Parathyroid adenoma (tissue), 2 donors: ENCODE data around the gene MAGI2.

Experiments
- H2AFZ ChIP-seq: fragments of 300-600 bp; sonication (generic); one replicate; pipeline ENCODE4 v1.7.0; 2017; ENCODE audit warnings: antibody characterized with exemption, mild to moderate bottlenecking
- H3K27ac ChIP-seq: fragments of 300-600 bp; sonication (generic); one replicate; pipeline ENCODE4 v1.7.0; 2017
- H3K27me3 ChIP-seq: fragments of 300-600 bp; sonication (generic); one replicate; pipeline ENCODE4 v1.7.0; 2017; ENCODE audit warnings: low read length; ENCODE audit not compliant: control insufficient read depth, insufficient read depth
- H3K36me3 ChIP-seq: fragments of 300-600 bp; sonication (generic); one replicate; pipeline ENCODE4 v1.7.0; 2017; ENCODE audit warnings: low read length; ENCODE audit not compliant: control insufficient read depth, insufficient read depth
- H3K4me1 ChIP-seq: fragments of 300-600 bp; sonication (generic); one replicate; pipeline ENCODE4 v1.7.0; 2017; ENCODE audit warnings: control low read depth
- H3K4me2 ChIP-seq: fragments of 300-600 bp; sonication (generic); one replicate; pipeline ENCODE4 v1.7.0; 2017; ENCODE audit warnings: low read length
- H3K4me3 ChIP-seq: fragments of 300-600 bp; sonication (generic); one replicate; pipeline ENCODE4 v1.7.0; 2017; ENCODE audit warnings: low read depth, low read length
- H3K79me2 ChIP-seq: fragments of 300-600 bp; sonication (generic); one replicate; pipeline ENCODE4 v1.7.0; 2017; ENCODE audit warnings: control low read depth
- H3K9ac ChIP-seq: fragments of 300-600 bp; sonication (generic); one replicate; pipeline ENCODE4 v1.7.0; 2017; ENCODE audit warnings: mild to moderate bottlenecking
- H3K9me3 ChIP-seq: fragments of 300-600 bp; sonication (generic); one replicate; pipeline ENCODE4 v1.7.0; 2017; ENCODE audit warnings: low read length; ENCODE audit not compliant: control insufficient read depth
- CTCF ChIP-seq: fragments of 300-600 bp; sonication (generic); IDR thresholded peaks from one replicate; pipeline ENCODE4 v1.7.0; 2017; ENCODE audit warnings: antibody characterized with exemption, mild to moderate bottlenecking
- donor health status: primary hyperparathyroidism.

MAGI2 gene

GRCh38 chr7:78501064-78501463 is 952.4 kb downstream of the MAGI2 start:
- Histone ChIP-seq H3K36me3 (no peaks in the 10 kb centered on the region), H3K27ac (no peak overlapping the region), H3K79me2 (no peaks in the 10 kb centered on the region), H2AFZ (no peak overlapping the region), H3K4me2 (no peak overlapping the region), H3K4me1 (no peaks in the 10 kb centered on the region), H3K9me3 (no peaks in the 10 kb centered on the region), H3K27me3 (no peaks in the 10 kb centered on the region), H3K9ac (no peak overlapping the region), H3K4me3 (no peak overlapping the region)
- no peak for TF ChIP-seq CTCF

- no peak overlapping the region for H3K9ac ChIP-seq
- no peaks in the 10 kb centered on the region for H3K27me3 ChIP-seq
- no peaks in the 10 kb centered on the region for H3K4me1 ChIP-seq
- no peak overlapping the region for H2AFZ ChIP-seq
- no peaks in the 10 kb centered on the region for H3K79me2 ChIP-seq
- no peak overlapping the region for H3K27ac ChIP-seq
- no peak overlapping the region for H3K4me3 ChIP-seq
- no peak for TF ChIP-seq CTCF
- no peaks in the 10 kb centered on the region for H3K36me3 ChIP-seq
- H3K4me2 ChIP-seq, result no peak overlapping the region
- no peaks in the 10 kb centered on the region for H3K9me3 ChIP-seq
Observed at GRCh38 chr7:78499971-78500370, 953.5 kb downstream of the MAGI2 start.

GRCh38 chr7:78499283-78499682 is 954.2 kb downstream of the MAGI2 start:
- Histone ChIP-seq H3K27me3 (no peaks in the 10 kb centered on the region), H3K4me3 (no peak overlapping the region), H3K9ac (no peak overlapping the region), H3K79me2 (no peaks in the 10 kb centered on the region), H3K9me3 (no peaks in the 10 kb centered on the region), H2AFZ (no peak overlapping the region), H3K4me2 (no peak overlapping the region), H3K4me1 (no peaks in the 10 kb centered on the region), H3K27ac (no peak overlapping the region), H3K36me3 (no peaks in the 10 kb centered on the region)
- TF ChIP-seq CTCF, result no peak

- H3K9me3 ChIP-seq, result no peaks in the 10 kb centered on the region
- no peak overlapping the region for H3K4me2 ChIP-seq
- H2AFZ ChIP-seq, result no peak overlapping the region
- H3K4me1 ChIP-seq, result no peaks in the 10 kb centered on the region
- no peak for TF ChIP-seq CTCF
- no peak overlapping the region for H3K27ac ChIP-seq
- H3K79me2 ChIP-seq, result no peaks in the 10 kb centered on the region
- H3K27me3 ChIP-seq, result no peaks in the 10 kb centered on the region
- no peaks in the 10 kb centered on the region for H3K36me3 ChIP-seq
- H3K9ac ChIP-seq, result no peak overlapping the region
- H3K4me3 ChIP-seq, result no peak overlapping the region
Observed at GRCh38 chr7:78497728-78498427, 955.6 kb downstream of the MAGI2 start.

- Histone ChIP-seq H2AFZ (no peak overlapping the region), H3K9ac (no peak overlapping the region), H3K27ac (no peak overlapping the region), H3K36me3 (no peaks in the 10 kb centered on the region), H3K9me3 (no peaks in the 10 kb centered on the region), H3K4me1 (no peaks in the 10 kb centered on the region), H3K27me3 (no peaks in the 10 kb centered on the region), H3K4me3 (no peak overlapping the region), H3K79me2 (no peaks in the 10 kb centered on the region), H3K4me2 (no peak overlapping the region)
- no peak for TF ChIP-seq CTCF
Observed at GRCh38 chr7:78496096-78496630, 957.3 kb downstream of the MAGI2 start.
